Testis (tissue), 3 donors: Measurements from ENCODE around the gene RAET1G. TPM values are rescaled to one million over a fixed set of nuclear protein-coding genes. Genes with fewer than 3 reads are reported as not detected.
"Not testable (repeated sequence)": the region's sequence is repeated elsewhere in the genome, so short reads cannot be mapped to it uniquely, and the experiment has no call there.

Experiments
- DNase-seq: peaks from one replicate; pipeline ENCODE4 v3.0.0-alpha.2; 2019
- H3K27ac ChIP-seq, 2 donors: fragments of 200-600 bp; sonication (generic); one replicate each; pipeline ENCODE4 v1.5.1; 2019
- H3K27me3 ChIP-seq: fragments of 200-600 bp; sonication (generic); one replicate; pipeline ENCODE4 v1.5.1; 2019
- H3K36me3 ChIP-seq: fragments of 200-600 bp; sonication (generic); one replicate; pipeline ENCODE4 v1.5.1; 2017; ENCODE audit warnings: low read depth; ENCODE audit errors: missing control alignments
- H3K4me1 ChIP-seq: fragments of 200-600 bp; sonication (generic); one replicate; pipeline ENCODE4 v1.5.1; 2019
- H3K4me3 ChIP-seq, 2 donors: fragments of 200-600 bp; sonication (generic); one replicate each; pipeline ENCODE4 v1.5.1; 2017 to 2019
- H3K9me3 ChIP-seq: fragments of 200-600 bp; sonication (generic); one replicate; pipeline ENCODE4 v1.5.1; 2017
- POLR2A ChIP-seq: fragments of 450-650 bp; IDR thresholded peaks from one replicate; pipeline ENCODE4 v1.6.1; 2017; ENCODE audit warnings: antibody characterized with exemption, mild to moderate bottlenecking, moderate library complexity
- WGBS, 2 donors: methylation state at CpG; one replicate each; pipeline ENCODE4 v1.1.5; 2018; 5-methylcytosine and 5-hydroxymethylcytosine counted together
- intact Hi-C: fragments of 100-400 bp; cut with DNase I; formaldehyde crosslinking; loops from one replicate; pipeline ENCODE4 v1.15.1; 2023; ENCODE audit warnings: low total_unique reads
- polyA plus RNA-seq: library from polyadenylated mRNA; stranded (reverse); fragments of 350-450 nt; fragmentation: Illumina TruSeq; extraction: RNeasy Lipid Tissue Mini Kit (QIAGEN cat#74804); gene quantifications from one replicate; pipeline ENCODE4 v1.2.3, GENCODE V29; 2014; ENCODE audit warnings: low read depth, low replicate concordance; ENCODE audit not compliant: insufficient read depth
- total RNA-seq, 2 donors: library from RNA; depleted of rRNA; stranded (reverse); fragments of >200 nt; gene quantifications; one replicate each; pipeline ENCODE4 v1.2.3, GENCODE V29; 2016
- TF ChIP-seq, protein P1 (sequence below), 3 experiments: fragments of 450-650 bp in 2 of 3; fragments of 200-600 bp in 1 of 3; sonication (generic) in 1 of 3; IDR thresholded peaks; one replicate each; pipeline ENCODE4 v1.5.1; 2016 to 2019; ENCODE audit warnings: antibody characterized with exemption in 3 of 3, mild to moderate bottlenecking in 2 of 3, moderate library complexity in 1 of 3

The RAET1G gene
- total and polyA plus RNA-seq, 3 donors from 2014 or later, result 0.30 TPM; not detected in 2

DNA sequence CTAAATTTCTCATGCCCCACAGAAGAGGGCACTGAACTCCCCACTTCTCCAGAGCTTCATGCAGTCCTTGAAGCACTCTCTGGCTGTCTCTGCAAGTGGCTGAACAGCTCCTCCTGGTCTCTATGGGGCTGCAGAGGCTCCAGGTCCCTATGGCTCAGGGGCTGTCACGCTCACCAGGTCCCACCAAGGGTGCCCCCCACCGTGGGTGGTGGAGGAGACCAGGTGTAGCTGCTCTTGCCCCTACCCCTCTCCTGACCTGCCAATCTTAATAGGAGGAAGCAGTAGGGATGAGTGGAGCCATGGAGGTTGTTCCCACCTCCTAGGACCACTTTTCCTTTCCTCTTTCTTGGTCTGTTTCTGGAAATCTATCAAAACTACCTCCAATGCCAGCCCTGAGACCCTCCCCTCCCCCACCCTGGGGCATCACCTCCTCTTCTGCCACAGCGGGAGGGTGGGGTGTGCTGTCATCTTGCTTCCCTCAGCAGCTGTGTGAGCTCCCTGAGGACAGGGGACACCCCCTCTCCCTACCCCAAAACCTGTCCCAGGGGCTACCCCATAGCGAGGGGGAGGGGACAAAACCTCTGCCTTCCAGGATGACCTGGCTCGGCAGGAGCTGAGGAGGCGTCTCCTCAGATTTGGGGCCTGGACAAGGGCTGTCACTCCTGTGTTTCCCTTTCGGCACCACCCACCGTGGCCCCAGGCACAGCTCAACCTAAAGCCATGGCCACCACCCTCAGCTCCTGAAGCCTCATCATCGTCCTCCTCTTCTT is 13.0 kb downstream of the RAET1G start:
- TF ChIP-seq POLR2A, result no peak
- TF ChIP-seq, protein P1, sequence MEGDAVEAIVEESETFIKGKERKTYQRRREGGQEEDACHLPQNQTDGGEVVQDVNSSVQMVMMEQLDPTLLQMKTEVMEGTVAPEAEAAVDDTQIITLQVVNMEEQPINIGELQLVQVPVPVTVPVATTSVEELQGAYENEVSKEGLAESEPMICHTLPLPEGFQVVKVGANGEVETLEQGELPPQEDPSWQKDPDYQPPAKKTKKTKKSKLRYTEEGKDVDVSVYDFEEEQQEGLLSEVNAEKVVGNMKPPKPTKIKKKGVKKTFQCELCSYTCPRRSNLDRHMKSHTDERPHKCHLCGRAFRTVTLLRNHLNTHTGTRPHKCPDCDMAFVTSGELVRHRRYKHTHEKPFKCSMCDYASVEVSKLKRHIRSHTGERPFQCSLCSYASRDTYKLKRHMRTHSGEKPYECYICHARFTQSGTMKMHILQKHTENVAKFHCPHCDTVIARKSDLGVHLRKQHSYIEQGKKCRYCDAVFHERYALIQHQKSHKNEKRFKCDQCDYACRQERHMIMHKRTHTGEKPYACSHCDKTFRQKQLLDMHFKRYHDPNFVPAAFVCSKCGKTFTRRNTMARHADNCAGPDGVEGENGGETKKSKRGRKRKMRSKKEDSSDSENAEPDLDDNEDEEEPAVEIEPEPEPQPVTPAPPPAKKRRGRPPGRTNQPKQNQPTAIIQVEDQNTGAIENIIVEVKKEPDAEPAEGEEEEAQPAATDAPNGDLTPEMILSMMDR (IDR thresholded peaks at IDR 0.05), result no peak
- H3K4me1 ChIP-seq, result no peaks in the 10 kb centered on the region
- no peak overlapping the region for H3K27ac ChIP-seq
- H3K4me3 ChIP-seq, result no peak overlapping the region
- H3K9me3 ChIP-seq, result no peaks in the 10 kb centered on the region
- intact Hi-C loops, result no loop called here
- no peak for DNase-seq
- no peaks in the 10 kb centered on the region for H3K27me3 ChIP-seq
- H3K36me3 ChIP-seq, result no peaks in the 10 kb centered on the region
- WGBS, 2 donors, result 89 to 92% methylated on average over 8 to 9 of the region's 9 CpGs

DNA sequence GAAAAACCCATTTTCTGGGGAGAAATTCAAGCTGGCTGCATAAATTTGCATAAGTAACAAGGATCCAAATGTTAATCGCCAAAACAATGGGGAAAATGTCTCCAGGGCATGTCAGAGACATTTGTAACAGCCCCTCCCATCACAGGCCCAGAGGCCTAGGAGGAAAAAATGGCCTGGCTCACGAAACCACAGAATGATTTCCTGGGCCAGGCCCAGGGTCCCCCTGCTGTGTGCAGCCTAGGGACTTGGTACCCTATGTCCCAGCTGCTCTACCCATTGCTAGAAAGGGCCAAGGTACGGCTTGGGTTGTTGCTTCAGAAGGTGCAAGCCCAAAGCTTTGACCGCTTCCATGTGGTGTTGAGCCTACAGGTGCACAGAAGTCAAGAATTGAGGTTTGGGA is 14.4 kb downstream of the RAET1G start:
- H3K27ac ChIP-seq, H3K27me3 ChIP-seq, H3K9me3 ChIP-seq, intact Hi-C loops, DNase-seq, H3K4me3 ChIP-seq, H3K4me1 ChIP-seq, H3K36me3 ChIP-seq: not testable (repeated sequence)
- WGBS, 2 donors, result 54 to 74% methylated on average over 3 to 4 of the region's 4 CpGs

DNA sequence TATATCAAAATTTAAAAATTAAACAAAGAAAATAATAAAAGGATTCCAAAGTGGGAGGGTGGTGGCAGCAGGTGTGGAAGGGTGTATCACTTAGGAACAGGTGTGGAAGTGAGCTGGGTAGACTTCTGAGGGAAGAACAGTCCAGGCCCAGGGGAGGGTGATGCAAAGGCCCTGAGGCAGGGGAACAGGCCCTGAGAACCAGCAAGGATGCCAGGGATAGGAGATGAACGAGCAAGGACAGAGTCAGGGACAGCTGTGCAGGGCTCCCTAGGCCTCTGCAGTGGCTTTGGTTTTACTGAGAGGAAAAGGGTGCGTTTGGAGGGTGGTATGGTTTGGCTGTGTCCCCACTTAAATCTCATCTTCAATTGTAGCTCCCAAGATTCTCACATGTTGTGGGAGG is 15.6 kb downstream of the RAET1G start:
- WGBS, 2 donors, result 83 to 93% methylated on average over 2 of the region's 2 CpGs
- Histone ChIP-seq H3K36me3 (no peaks in the 10 kb centered on the region), H3K9me3 (no peaks in the 10 kb centered on the region), H3K27ac (no peak overlapping the region), H3K4me1 (no peaks in the 10 kb centered on the region), H3K27me3 (no peaks in the 10 kb centered on the region), H3K4me3 (no peak overlapping the region)
- TF ChIP-seq, protein P1 (IDR thresholded peaks at IDR 0.05), result no peak
- TF ChIP-seq POLR2A, result no peak
- DNase-seq, result no peak
- intact Hi-C loops, result no loop called here

DNA sequence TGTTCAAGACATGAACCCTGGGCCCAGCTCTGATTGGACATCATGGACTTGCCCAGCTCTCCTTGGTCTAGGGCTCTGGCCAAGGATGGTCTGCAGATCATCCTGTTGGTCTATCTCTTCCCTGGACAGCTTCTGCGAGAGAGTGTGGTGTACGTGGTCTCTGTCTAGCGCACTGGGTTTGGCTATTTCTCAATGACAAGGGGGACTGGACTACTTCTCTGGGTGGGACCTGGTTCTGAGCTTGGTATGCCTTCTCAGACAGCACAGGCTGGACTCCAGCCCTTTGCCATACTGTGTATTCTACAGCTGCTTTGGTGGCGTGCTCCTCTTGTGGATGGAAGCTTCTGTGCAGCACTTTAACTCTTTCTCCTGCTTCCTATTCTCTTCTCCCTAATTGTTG is 16.5 kb downstream of the RAET1G start:
- H3K4me1 ChIP-seq, result no peaks in the 10 kb centered on the region
- no peaks in the 10 kb centered on the region for H3K9me3 ChIP-seq
- H3K27ac ChIP-seq, result no peak overlapping the region
- WGBS, 2 donors, result 90 to 93% methylated on average over 4 of the region's 4 CpGs
- no peak overlapping the region for H3K4me3 ChIP-seq
- no peaks in the 10 kb centered on the region for H3K27me3 ChIP-seq
- TF ChIP-seq, protein P1 (IDR thresholded peaks at IDR 0.05), result no peak
- TF ChIP-seq POLR2A, result no peak
- intact Hi-C loops, result no loop called here
- DNase-seq, result no peak
- no peaks in the 10 kb centered on the region for H3K36me3 ChIP-seq

GRCh38 chr6:149905911-149906371 is 17.0 kb downstream of the RAET1G start:
- TF ChIP-seq, protein P1 (IDR thresholded peaks at IDR 0.05), result no peak
- no peak for TF ChIP-seq POLR2A
- Histone ChIP-seq H3K4me1 (no peaks in the 10 kb centered on the region), H3K27ac (no peak overlapping the region), H3K27me3 (no peaks in the 10 kb centered on the region), H3K36me3 (no peaks in the 10 kb centered on the region), H3K4me3 (no peak overlapping the region), H3K9me3 (no peaks in the 10 kb centered on the region)
- intact Hi-C loops, result no loop called here
- no peak for DNase-seq
- 93 to 97% methylated on average over 4 to 6 of the region's 6 CpGs for WGBS, 2 donors
